Effector memory CD4-positive, alpha-beta T cell (primary cell): ENCODE measurements around the gene C1orf198.

Source experiments
- DNase-seq, 3 donors: peaks; one replicate each; pipeline ENCODE4 v3.0.0-alpha.2; 2020
- H3K27ac ChIP-seq: 2 replicates; pipeline ENCODE4 v1.7.0; 2013; ENCODE audit warnings: mild to moderate bottlenecking, low read length, moderate library complexity; ENCODE audit not compliant: insufficient read depth, poor library complexity, severe bottlenecking
- H3K27me3 ChIP-seq: replicated peaks from 2 replicates; pipeline ENCODE4 v1.7.0; 2013; ENCODE audit warnings: mild to moderate bottlenecking, low read length; ENCODE audit not compliant: insufficient read depth, control insufficient read depth, poor library complexity, severe bottlenecking
- H3K36me3 ChIP-seq: 2 replicates; pipeline ENCODE4 v1.7.0; 2013; ENCODE audit warnings: mild to moderate bottlenecking, low read length, moderate library complexity; ENCODE audit not compliant: control insufficient read depth, insufficient read depth
- H3K4me1 ChIP-seq: 2 replicates; pipeline ENCODE4 v1.7.0; 2013; ENCODE audit warnings: low read length, mild to moderate bottlenecking; ENCODE audit not compliant: control insufficient read depth, insufficient read depth, poor library complexity, severe bottlenecking
- H3K4me3 ChIP-seq: 2 replicates; pipeline ENCODE4 v1.7.0; 2013; ENCODE audit warnings: low read length, low read depth, mild to moderate bottlenecking; ENCODE audit not compliant: insufficient read depth, poor library complexity, severe bottlenecking
- H3K9me3 ChIP-seq: 2 replicates; pipeline ENCODE4 v1.7.0; 2013; ENCODE audit warnings: mild to moderate bottlenecking, low read length, moderate library complexity; ENCODE audit not compliant: control insufficient read depth

The C1orf198 gene

DNA sequence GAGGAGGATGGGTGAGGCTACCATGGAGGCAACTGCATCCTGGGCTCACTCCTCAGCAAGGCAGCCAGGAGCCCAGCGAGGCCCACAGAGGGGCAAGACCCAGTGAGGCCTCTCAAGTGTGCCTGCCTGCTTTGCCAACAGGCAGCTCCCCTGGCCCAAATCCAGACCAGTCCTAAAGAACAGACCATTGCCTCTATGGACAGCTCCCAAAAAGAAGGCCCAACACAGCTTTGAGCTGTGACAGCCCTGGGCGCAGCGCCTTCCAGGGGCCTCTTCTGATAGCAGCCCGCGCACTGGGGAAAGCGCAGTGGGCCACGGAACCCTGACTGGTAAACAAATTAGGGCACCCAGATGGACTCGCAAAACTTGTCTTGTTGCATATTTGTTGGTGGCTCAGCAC lies 25.5 kb downstream of the C1orf198 start:
- H3K4me1 ChIP-seq: no peaks in the 10 kb centered on the region
- H3K27ac ChIP-seq: no peak overlapping the region
- no peaks in the 10 kb centered on the region for H3K9me3 ChIP-seq
- H3K27me3 ChIP-seq: no peaks in the 10 kb centered on the region
- H3K4me3 ChIP-seq: no peak overlapping the region
- no peak for DNase-seq
- no peaks in the 10 kb centered on the region for H3K36me3 ChIP-seq

DNA sequence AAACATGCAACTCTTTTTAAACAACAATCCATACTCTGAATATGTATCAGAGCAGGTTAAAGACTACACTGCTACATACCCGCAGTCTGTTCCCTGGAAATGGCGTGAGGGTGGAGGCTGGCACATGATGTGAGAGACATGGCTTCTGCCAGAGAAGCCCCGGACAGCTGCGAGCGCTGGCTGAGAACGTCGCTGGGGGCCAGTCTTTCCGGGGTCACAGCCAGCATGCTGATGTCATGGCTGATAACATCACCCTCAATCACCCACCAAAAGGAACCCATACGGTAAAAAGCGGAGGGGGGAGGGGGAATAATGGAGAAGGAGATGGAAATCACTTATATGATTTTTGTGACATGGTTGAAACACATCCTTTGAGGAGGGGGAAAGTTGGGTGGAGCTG lies 29.1 kb downstream of the C1orf198 start:
- Histone ChIP-seq H3K4me1 (no peaks in the 10 kb centered on the region), H3K36me3 (no peaks in the 10 kb centered on the region), H3K4me3 (no peak overlapping the region), H3K9me3 (no peaks in the 10 kb centered on the region), H3K27ac (no peak overlapping the region), H3K27me3 (no peaks in the 10 kb centered on the region)
- no peak for DNase-seq

DNA sequence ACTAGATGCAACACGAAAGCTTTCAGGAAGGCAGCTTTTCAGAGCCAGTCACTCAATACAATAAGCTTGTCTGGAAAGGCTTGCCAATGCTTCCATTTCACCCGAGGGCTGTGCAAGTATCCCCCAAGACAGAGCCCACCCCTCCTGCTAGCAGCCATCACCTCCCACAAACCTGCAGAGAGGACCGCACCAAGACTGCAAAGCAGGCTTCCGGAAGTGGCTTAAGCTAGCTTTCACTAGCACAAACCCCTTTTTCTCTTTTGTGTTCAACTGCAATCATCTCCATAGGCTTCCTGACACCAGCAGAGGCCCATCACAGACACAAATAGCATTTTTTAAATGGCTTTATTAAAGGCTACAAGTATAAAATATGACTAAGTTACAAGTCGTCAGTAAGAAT lies 31.5 kb downstream of the C1orf198 start:
- Histone ChIP-seq H3K4me3 (no peak overlapping the region), H3K27ac (no peak overlapping the region), H3K36me3 (no peaks in the 10 kb centered on the region), H3K27me3 (no peaks in the 10 kb centered on the region), H3K4me1 (no peaks in the 10 kb centered on the region), H3K9me3 (no peaks in the 10 kb centered on the region)
- DNase-seq: no peak

DNA sequence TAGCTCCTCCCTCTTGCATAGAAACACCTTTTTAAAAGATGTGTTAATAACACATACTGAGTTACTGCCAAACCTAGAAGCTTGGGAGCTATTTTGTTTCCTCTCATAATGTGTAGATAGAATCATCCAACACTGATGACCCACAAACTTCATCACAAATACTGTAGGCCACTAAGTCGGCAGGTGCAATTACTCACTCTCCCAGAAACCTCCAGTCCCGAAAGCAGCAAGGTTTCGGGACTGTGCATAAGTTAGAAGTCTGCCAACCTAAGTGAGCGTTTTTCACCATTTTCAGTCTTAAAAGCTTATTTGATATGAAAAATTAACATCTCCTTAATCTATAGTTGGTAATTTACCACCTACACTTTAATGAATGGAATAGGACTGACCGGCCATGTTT lies 32.0 kb downstream of the C1orf198 start:
- Histone ChIP-seq H3K9me3 (no peaks in the 10 kb centered on the region), H3K4me3 (no peak overlapping the region), H3K4me1 (no peaks in the 10 kb centered on the region), H3K27ac (no peak overlapping the region), H3K27me3 (no peaks in the 10 kb centered on the region), H3K36me3 (no peaks in the 10 kb centered on the region)
- DNase-seq: no peak

DNA sequence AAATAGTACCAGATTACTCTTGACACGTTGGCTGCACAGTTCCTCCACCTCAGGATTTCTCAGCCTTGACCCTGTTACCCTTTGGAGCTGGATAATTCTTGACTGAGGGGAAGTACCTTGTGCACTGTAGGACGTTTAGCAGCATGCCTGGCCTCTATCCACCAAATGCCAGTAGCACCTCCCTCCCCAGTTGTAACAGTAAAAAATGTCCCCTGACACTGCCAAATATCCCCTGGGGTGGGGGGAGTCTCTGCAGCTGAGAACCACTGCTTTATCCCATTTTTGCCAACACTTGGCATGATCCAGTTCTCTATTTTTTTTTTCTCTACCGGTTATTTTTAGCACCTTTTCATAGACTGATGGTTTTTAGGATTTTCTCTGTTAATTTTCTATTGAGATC lies 34.0 kb downstream of the C1orf198 start:
- DNase-seq: no peak
- no peaks in the 10 kb centered on the region for H3K36me3 ChIP-seq

DNA sequence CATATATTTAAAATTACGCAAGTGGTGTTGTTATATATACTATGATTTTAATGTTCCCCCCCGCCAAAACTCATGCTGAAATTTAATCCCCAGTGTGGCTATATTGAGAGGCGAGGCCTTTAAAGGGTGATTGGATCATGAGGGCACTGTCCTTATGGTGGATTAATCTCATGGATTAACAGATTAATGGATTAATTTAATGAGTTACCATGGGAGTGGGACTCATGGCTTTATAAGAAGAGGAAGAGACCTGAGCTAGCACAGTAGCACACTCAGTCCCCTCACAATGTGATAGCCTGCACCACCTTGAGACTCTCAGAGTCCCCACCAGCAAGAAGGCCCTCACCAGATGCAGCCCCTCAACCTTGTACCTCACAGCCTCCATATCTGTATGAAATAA lies 34.8 kb downstream of the C1orf198 start:
- no peak overlapping the region for H3K4me3 ChIP-seq
- no peaks in the 10 kb centered on the region for H3K36me3 ChIP-seq
- DNase-seq: no peak
- H3K9me3 ChIP-seq: no peaks in the 10 kb centered on the region
- H3K27me3 ChIP-seq: no peaks in the 10 kb centered on the region
- no peak overlapping the region for H3K27ac ChIP-seq
- H3K4me1 ChIP-seq: no peaks in the 10 kb centered on the region

More for the DNA sequence above, 34.0 kb downstream of the C1orf198 start:
- H3K4me3 ChIP-seq: no peak overlapping the region
- H3K9me3 ChIP-seq: no peaks in the 10 kb centered on the region
- H3K27ac ChIP-seq: no peak overlapping the region
- no peaks in the 10 kb centered on the region for H3K27me3 ChIP-seq
- no peaks in the 10 kb centered on the region for H3K4me1 ChIP-seq

DNA sequence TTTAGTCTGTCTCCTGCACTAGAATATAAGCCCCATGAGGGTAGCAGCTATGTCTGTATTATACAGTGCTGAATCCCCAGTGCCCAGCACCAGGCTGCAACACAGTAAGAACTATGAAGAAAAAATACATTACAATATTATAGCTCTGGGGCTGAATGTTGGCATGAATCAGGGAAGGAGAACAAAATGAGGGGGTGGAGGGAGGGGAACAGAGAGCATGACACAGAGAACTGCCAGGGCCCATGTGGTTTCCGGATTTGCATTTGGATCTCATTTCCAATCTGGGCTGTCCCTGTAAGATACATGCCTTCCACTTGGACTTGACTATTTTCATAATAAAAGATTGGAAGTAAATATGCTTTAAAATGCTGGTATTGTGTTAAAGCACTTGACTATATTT lies 35.8 kb downstream of the C1orf198 start:
- Histone ChIP-seq H3K36me3 (no peaks in the 10 kb centered on the region), H3K9me3 (no peaks in the 10 kb centered on the region), H3K27ac (no peak overlapping the region), H3K4me3 (no peak overlapping the region), H3K27me3 (no peaks in the 10 kb centered on the region), H3K4me1 (no peaks in the 10 kb centered on the region)
- DNase-seq: no peak

DNA sequence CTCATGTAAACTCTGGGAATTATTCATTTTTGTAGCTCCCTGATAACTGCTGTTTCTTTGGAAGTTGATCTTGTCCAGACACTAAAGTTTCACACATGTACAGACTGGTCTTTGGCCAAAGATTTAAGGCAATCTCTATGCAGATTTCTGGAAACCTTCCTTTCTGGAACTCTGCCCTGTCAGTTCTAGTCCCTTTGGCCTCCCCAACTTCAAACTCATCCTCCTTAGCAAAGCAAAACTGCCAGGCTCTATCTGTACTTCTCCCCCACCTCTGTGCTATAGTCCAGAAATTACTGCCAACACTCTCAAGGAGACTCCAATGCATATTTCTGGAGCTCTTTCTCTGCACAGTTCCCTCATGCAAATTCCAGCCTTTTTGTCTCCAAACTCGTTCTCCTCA lies 36.5 kb downstream of the C1orf198 start:
- DNase-seq: no peak
- H3K9me3 ChIP-seq: no peaks in the 10 kb centered on the region
- H3K36me3 ChIP-seq: no peaks in the 10 kb centered on the region
- H3K4me3 ChIP-seq: no peak overlapping the region
- no peaks in the 10 kb centered on the region for H3K27me3 ChIP-seq
- no peak overlapping the region for H3K27ac ChIP-seq
- no peaks in the 10 kb centered on the region for H3K4me1 ChIP-seq

DNA sequence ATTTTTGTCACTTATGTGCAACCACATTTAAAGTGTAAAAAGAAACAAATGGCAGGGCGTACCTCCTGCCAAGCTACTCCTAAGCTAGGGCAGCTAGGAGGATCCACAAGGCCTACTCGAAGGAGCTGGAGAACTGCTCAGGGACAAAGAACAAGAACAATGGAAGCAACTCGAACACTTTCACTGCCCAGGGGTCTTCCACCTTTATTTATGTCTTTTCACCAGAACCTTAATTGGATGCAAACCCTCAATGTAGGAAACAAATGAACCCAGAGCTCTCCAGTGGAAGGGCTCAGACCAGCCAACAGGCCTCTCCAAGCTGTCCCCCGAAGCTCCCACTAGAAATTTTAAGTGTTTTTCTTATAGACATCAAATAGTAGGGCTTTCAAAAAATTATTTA lies 39.9 kb downstream of the C1orf198 start:
- no peak overlapping the region for H3K4me3 ChIP-seq
- H3K27me3 ChIP-seq: no peaks in the 10 kb centered on the region
- H3K9me3 ChIP-seq: no peaks in the 10 kb centered on the region
- no peaks in the 10 kb centered on the region for H3K4me1 ChIP-seq
- H3K27ac ChIP-seq: no peak overlapping the region
- no peak for DNase-seq
- H3K36me3 ChIP-seq: no peaks in the 10 kb centered on the region

DNA sequence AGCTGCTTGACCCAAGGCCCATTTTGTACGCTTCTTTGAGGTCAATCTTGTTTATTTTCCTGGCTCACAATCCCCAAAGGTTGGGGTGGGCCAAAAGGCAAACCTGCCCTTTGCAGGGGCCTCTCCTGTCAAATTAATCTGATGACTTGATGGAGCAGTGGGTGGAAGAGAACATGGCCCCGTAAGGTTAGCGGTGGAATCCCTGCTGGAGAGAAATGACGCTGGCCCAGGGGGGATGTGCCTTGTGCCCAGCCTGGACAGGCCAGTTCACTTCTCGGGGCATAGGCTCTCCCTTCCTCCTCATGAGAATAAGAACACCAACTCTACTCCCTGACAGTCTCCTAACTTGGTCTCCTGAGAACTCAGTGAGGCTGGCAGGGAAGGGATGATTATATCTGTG lies 40.5 kb downstream of the C1orf198 start:
- Histone ChIP-seq H3K36me3 (no peaks in the 10 kb centered on the region), H3K4me3 (no peak overlapping the region), H3K27ac (no peak overlapping the region), H3K27me3 (no peaks in the 10 kb centered on the region), H3K9me3 (no peaks in the 10 kb centered on the region), H3K4me1 (no peaks in the 10 kb centered on the region)
- no peak for DNase-seq
